KMS-11 (cell line): Measurements from ENCODE around the gene SLC20A1.
"Not testable (repeated sequence)": the region's sequence is repeated elsewhere in the genome, so short reads cannot be mapped to it uniquely, and the experiment has no call there.

Experiments
- H2AFZ ChIP-seq: fragments of 200-600 bp; sonication (generic); 2 replicates; pipeline ENCODE4 v1.6.1; 2016; ENCODE audit warnings: antibody characterized with exemption, mixed run types, low read depth
- H3K27ac ChIP-seq: fragments of 200-600 bp; sonication (generic); 2 replicates; pipeline ENCODE4 v1.6.1; 2016; ENCODE audit warnings: mild to moderate bottlenecking, mixed run types
- H3K27me3 ChIP-seq: fragments of 200-600 bp; sonication (generic); 2 replicates; pipeline ENCODE4 v1.6.1; 2017; ENCODE audit warnings: mild to moderate bottlenecking, low read depth, mixed run types, moderate library complexity; ENCODE audit not compliant: insufficient read depth
- H3K36me3 ChIP-seq: fragments of 200-600 bp; sonication (generic); 2 replicates; pipeline ENCODE4 v1.6.1; 2017; ENCODE audit warnings: mild to moderate bottlenecking, mixed run types; ENCODE audit not compliant: insufficient read depth
- H3K4me1 ChIP-seq: fragments of 200-600 bp; sonication (generic); 2 replicates; pipeline ENCODE4 v1.6.1; 2016; ENCODE audit warnings: mild to moderate bottlenecking, low read depth, mixed run types; ENCODE audit not compliant: poor library complexity, severe bottlenecking
- H3K4me2 ChIP-seq: fragments of 200-600 bp; sonication (generic); 2 replicates; pipeline ENCODE4 v1.7.0; 2016; ENCODE audit warnings: mild to moderate bottlenecking, mixed run types
- H3K4me3 ChIP-seq: fragments of 200-600 bp; sonication (generic); IDR thresholded peaks from 2 replicates; pipeline ENCODE4 v1.6.1; 2017; ENCODE audit warnings: low read depth, low read length, mixed read lengths; ENCODE audit not compliant: insufficient read depth
- H3K79me2 ChIP-seq: fragments of 200-600 bp; sonication (generic); 2 replicates; pipeline ENCODE4 v1.6.1; 2016; ENCODE audit warnings: low read depth, mixed run types; ENCODE audit not compliant: insufficient read depth
- H3K9ac ChIP-seq: fragments of 200-600 bp; sonication (generic); 2 replicates; pipeline ENCODE4 v1.6.1; 2016; ENCODE audit warnings: mild to moderate bottlenecking, mixed run types
- H4K20me1 ChIP-seq: fragments of 200-600 bp; sonication (generic); 2 replicates; pipeline ENCODE4 v1.6.1; 2016; ENCODE audit warnings: mild to moderate bottlenecking, mixed run types; ENCODE audit not compliant: insufficient read depth
- TF ChIP-seq, protein P1 (sequence below): fragments of 200-600 bp; sonication (generic); conservative IDR thresholded peaks from 2 replicates; pipeline ENCODE4 v1.6.1; 2017; ENCODE audit warnings: low read depth, mild to moderate bottlenecking, antibody characterized with exemption, low read length, moderate library complexity, mixed read lengths

Gene SLC20A1

DNA sequence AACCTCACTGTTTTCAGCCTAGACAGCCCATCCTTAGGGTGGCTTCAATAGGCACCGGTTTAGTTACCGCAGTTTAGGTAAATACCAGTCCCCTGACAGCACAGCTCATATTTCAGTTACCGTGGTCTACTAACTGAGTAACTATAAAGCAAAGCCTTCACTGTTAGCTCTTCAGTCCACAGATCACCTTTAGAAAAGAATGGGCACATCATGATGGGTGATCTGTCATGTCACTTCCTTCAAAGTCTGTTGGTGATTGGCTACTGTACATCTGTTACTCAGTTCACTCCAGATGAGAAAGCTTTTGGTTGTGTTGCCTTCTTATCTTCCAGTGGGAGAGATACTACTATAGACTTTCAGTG lies 21.0 kb downstream of the SLC20A1 start:
- H4K20me1 ChIP-seq: no peaks in the 10 kb centered on the region
- H3K27me3 ChIP-seq: no peaks in the 10 kb centered on the region
- H2AFZ ChIP-seq: no peak overlapping the region
- no peaks in the 10 kb centered on the region for H3K36me3 ChIP-seq
- H3K27ac ChIP-seq: no peak overlapping the region
- no peak overlapping the region for H3K9ac ChIP-seq
- TF ChIP-seq, protein P1, sequence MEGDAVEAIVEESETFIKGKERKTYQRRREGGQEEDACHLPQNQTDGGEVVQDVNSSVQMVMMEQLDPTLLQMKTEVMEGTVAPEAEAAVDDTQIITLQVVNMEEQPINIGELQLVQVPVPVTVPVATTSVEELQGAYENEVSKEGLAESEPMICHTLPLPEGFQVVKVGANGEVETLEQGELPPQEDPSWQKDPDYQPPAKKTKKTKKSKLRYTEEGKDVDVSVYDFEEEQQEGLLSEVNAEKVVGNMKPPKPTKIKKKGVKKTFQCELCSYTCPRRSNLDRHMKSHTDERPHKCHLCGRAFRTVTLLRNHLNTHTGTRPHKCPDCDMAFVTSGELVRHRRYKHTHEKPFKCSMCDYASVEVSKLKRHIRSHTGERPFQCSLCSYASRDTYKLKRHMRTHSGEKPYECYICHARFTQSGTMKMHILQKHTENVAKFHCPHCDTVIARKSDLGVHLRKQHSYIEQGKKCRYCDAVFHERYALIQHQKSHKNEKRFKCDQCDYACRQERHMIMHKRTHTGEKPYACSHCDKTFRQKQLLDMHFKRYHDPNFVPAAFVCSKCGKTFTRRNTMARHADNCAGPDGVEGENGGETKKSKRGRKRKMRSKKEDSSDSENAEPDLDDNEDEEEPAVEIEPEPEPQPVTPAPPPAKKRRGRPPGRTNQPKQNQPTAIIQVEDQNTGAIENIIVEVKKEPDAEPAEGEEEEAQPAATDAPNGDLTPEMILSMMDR: no peak
- H3K4me1 ChIP-seq: no peaks in the 10 kb centered on the region
- no peak overlapping the region for H3K4me2 ChIP-seq
- no peaks in the 10 kb centered on the region for H3K79me2 ChIP-seq
- no peak overlapping the region for H3K4me3 ChIP-seq

- H3K4me1 ChIP-seq, H3K36me3 ChIP-seq, H3K4me2 ChIP-seq, H3K27ac ChIP-seq, H3K79me2 ChIP-seq, H3K27me3 ChIP-seq, H3K9ac ChIP-seq, H3K4me3 ChIP-seq, H4K20me1 ChIP-seq, H2AFZ ChIP-seq: not testable (repeated sequence)
Measured at GRCh38 chr2:112667540-112667939, 21.8 kb downstream of the SLC20A1 start.

DNA sequence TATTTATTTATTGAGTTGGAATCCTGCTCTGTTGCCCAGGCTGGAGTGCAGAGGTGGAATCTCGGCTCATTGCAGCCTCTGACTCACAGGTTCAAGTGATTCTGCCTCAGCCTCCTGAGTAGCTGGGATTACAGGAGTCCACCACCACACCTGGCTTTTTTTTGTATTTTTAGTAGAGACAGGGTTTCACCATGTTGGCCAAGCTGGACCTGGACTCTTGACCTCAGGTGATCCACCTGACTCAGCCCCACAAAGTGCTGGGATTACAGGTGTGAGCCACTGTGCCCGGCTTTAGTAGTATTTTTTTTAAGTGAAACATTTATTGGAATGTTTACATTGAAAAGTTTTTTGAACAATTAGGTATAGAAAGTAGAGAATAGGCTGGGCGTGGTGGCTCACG lies 23.9 kb downstream of the SLC20A1 start:
- no peak overlapping the region for H2AFZ ChIP-seq
- no peak overlapping the region for H3K4me2 ChIP-seq
- H3K27ac ChIP-seq: no peak overlapping the region

DNA sequence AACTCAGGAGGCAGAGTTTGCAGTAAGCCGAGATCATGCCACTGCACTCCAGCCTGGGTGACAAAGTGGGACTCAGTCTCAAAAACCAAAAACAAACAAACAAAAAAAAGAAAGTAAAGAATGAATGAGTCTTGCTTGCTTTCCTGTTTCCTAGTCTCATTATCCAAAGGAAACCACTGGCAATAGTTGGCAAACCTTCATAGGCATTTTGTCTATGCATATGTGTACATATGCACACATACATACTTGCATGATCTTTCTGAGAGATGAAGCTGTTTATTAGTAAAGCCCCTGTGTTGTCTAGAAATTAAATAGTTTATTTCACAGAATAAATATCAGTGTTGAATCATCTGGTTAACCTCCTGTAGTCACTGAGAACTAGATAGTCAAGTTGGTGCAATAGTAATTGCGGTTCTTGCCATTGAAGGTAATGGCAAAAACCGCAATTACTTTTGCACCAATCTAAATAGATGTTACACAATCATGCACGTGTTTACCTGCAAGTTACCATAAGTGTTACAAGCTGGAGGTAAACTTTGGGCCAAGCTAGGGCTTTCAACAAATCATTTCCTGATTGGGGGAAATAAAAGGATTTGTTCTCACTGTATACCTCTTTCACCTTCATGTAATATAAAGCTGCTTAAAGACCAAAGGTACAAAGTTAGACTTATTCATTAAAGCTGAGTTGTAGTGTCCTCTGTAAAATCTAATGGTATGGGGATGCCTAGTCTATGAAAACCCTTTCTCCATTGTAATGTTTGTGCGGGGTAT lies 24.7 kb downstream of the SLC20A1 start:
- no peaks in the 10 kb centered on the region for H3K4me1 ChIP-seq
- no peak overlapping the region for H2AFZ ChIP-seq
- H3K79me2 ChIP-seq: no peaks in the 10 kb centered on the region
- no peaks in the 10 kb centered on the region for H4K20me1 ChIP-seq
- no peak overlapping the region for H3K27ac ChIP-seq
- TF ChIP-seq, protein P1: no peak
- H3K4me2 ChIP-seq: no peak overlapping the region
- no peaks in the 10 kb centered on the region for H3K27me3 ChIP-seq
- no peaks in the 10 kb centered on the region for H3K36me3 ChIP-seq
- H3K4me3 ChIP-seq: no peak overlapping the region
- no peak overlapping the region for H3K9ac ChIP-seq

More for the DNA sequence above, 23.9 kb downstream of the SLC20A1 start:
- Histone ChIP-seq H3K27me3 (no peaks in the 10 kb centered on the region), H3K4me3 (no peak overlapping the region), H3K4me1 (no peaks in the 10 kb centered on the region), H3K36me3 (no peaks in the 10 kb centered on the region), H3K9ac (no peak overlapping the region), H3K79me2 (no peaks in the 10 kb centered on the region), H4K20me1 (no peaks in the 10 kb centered on the region)
- TF ChIP-seq, protein P1: no peak

- Histone ChIP-seq H3K4me1 (no peaks in the 10 kb centered on the region), H3K79me2 (no peaks in the 10 kb centered on the region), H3K4me3 (no peak overlapping the region), H2AFZ (no peak overlapping the region), H3K9ac (no peak overlapping the region), H3K27me3 (no peaks in the 10 kb centered on the region), H3K4me2 (no peak overlapping the region), H3K36me3 (no peaks in the 10 kb centered on the region), H3K27ac (no peak overlapping the region), H4K20me1 (no peaks in the 10 kb centered on the region)
- TF ChIP-seq, protein P1: no peak
Measured at GRCh38 chr2:112671801-112672200, 26.1 kb downstream of the SLC20A1 start.
